DND-41 (cell line): ENCODE data around the gene AGPAT4.

Experiments
- EZH2 ChIP-seq: IDR thresholded peaks from 3 replicates; pipeline ENCODE4 v1.6.1; 2012; ENCODE audit warnings: borderline replicate concordance, low read depth, mild to moderate bottlenecking, moderate library complexity, low read length, inconsistent platforms; ENCODE audit not compliant: severe bottlenecking
- TF ChIP-seq, protein P1 (sequence below): IDR thresholded peaks from 2 replicates; pipeline ENCODE4 v1.5.1; 2012; ENCODE audit warnings: borderline replicate concordance, low read length, moderate library complexity, mild to moderate bottlenecking; ENCODE audit not compliant: poor library complexity, severe bottlenecking; ENCODE audit errors: extremely low read depth

DNA sequence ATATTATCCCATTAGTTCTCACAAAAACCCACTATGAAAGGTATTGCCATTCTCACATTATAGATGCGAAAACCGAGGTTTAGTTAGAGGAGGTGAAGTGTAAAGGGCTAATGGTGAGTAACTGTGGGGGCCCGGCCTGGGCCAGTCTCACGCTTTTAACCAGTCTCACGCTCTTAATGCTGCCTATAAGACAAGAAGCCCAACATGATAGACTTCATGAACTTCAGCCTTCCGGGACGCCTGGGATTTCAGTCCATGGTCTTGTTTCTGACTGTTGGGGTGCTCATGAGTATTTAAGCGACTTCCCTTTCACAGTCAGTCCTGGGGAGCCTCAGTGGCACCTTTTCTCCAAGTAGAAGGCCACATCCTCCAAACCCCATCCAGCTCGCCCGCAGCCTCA lies 31.7 kb downstream of the AGPAT4 start:
- TF ChIP-seq, protein P1, sequence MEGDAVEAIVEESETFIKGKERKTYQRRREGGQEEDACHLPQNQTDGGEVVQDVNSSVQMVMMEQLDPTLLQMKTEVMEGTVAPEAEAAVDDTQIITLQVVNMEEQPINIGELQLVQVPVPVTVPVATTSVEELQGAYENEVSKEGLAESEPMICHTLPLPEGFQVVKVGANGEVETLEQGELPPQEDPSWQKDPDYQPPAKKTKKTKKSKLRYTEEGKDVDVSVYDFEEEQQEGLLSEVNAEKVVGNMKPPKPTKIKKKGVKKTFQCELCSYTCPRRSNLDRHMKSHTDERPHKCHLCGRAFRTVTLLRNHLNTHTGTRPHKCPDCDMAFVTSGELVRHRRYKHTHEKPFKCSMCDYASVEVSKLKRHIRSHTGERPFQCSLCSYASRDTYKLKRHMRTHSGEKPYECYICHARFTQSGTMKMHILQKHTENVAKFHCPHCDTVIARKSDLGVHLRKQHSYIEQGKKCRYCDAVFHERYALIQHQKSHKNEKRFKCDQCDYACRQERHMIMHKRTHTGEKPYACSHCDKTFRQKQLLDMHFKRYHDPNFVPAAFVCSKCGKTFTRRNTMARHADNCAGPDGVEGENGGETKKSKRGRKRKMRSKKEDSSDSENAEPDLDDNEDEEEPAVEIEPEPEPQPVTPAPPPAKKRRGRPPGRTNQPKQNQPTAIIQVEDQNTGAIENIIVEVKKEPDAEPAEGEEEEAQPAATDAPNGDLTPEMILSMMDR = no peak
- TF ChIP-seq EZH2 = no peak
